IMR-90 (cell line): ENCODE data around the gene PAPSS2. TPM values are rescaled to one million over a fixed set of nuclear protein-coding genes. Genes with fewer than 3 reads are reported as not detected.

Experiments used
- ATAC-seq: fragments of 200-7000 bp; cut with Tn5 transposase; 2 replicates; pipeline ENCODE4 v1.9.1; 2020; ENCODE audit warnings: low read depth, mild to moderate bottlenecking, moderate library complexity
- BruUV-seq: library from RNA; stranded (reverse); fragments of 400-500 nt; replicated peaks from 2 replicates; lab custom pipeline; 2021; lab: Mats Ljungman, UMichigan
- CTCF ChIA-PET: fragments of 300-600 bp; formaldehyde crosslinking; extraction: SDS; loops from one replicate; lab custom pipeline; 2021; ENCODE audit warnings: antibody characterized with exemption; lab: Yijun Ruan, JAX
- POLR2A ChIA-PET: fragments of 300-600 bp; sonication (Branson Sonifier 250); formaldehyde crosslinking; loops from one replicate; lab custom pipeline; 2022; ENCODE audit warnings: antibody characterized with exemption; ENCODE audit not compliant: unreplicated experiment; lab: Charles Lee
- DNase-seq: peaks from one replicate; pipeline ENCODE4 v3.0.0; 2013
- H2AFZ ChIP-seq: replicated peaks from 2 replicates; pipeline ENCODE3; 2013; ENCODE audit warnings: low read length, mild to moderate bottlenecking; ENCODE audit not compliant: poor library complexity
- H2AK5ac ChIP-seq: 2 replicates; pipeline ENCODE4 v1.6.1; 2013; ENCODE audit warnings: low read depth, low read length, inconsistent platforms
- H2AK9ac ChIP-seq: replicated peaks from 2 replicates; pipeline ENCODE3; 2013; ENCODE audit warnings: mild to moderate bottlenecking, low read depth, low read length, moderate library complexity; ENCODE audit not compliant: poor library complexity
- H2BK120ac ChIP-seq: 2 replicates; pipeline ENCODE4 v1.6.1; 2013; ENCODE audit warnings: low read depth, low read length, inconsistent platforms
- H2BK15ac ChIP-seq: 3 replicates; pipeline ENCODE4 v1.6.1; 2013; ENCODE audit warnings: low read depth, low read length, inconsistent platforms
- H2BK20ac ChIP-seq: 2 replicates; pipeline ENCODE4 v1.6.1; 2013; ENCODE audit warnings: low read depth, mild to moderate bottlenecking, inconsistent platforms, low read length, moderate library complexity
- H2BK5ac ChIP-seq: 2 replicates; pipeline ENCODE4 v1.6.1; 2013; ENCODE audit warnings: mild to moderate bottlenecking, low read depth, low read length, inconsistent platforms; ENCODE audit not compliant: poor library complexity, severe bottlenecking
- H3K14ac ChIP-seq: replicated peaks from 2 replicates; pipeline ENCODE4 v1.6.1; 2013; ENCODE audit warnings: low read depth, low read length, inconsistent platforms
- H3K18ac ChIP-seq: 2 replicates; pipeline ENCODE4 v1.6.1; 2013; ENCODE audit warnings: low read depth, low read length, control low read depth
- H3K23ac ChIP-seq: 2 replicates; pipeline ENCODE4 v1.6.1; 2013; ENCODE audit warnings: low read depth, low read length, inconsistent platforms
- H3K27ac ChIP-seq: 2 replicates; pipeline ENCODE4 v1.5.1; 2013; ENCODE audit warnings: mild to moderate bottlenecking, control low read depth, low read length; ENCODE audit not compliant: insufficient read depth
- H3K27me3 ChIP-seq: 2 replicates; pipeline ENCODE4 v1.6.1; 2013; ENCODE audit warnings: low read length; ENCODE audit not compliant: control insufficient read depth, insufficient read depth
- H3K36me3 ChIP-seq: 2 replicates; pipeline ENCODE4 v1.6.1; 2013; ENCODE audit warnings: low read length, mixed read lengths; ENCODE audit not compliant: control insufficient read depth, insufficient read depth
- H3K4ac ChIP-seq: 2 replicates; pipeline ENCODE4 v1.6.1; 2013; ENCODE audit warnings: low read depth, low read length, inconsistent platforms
- H3K4me1 ChIP-seq: 2 replicates; pipeline ENCODE4 v1.6.1; 2013; ENCODE audit warnings: low read length, mixed read lengths; ENCODE audit not compliant: control insufficient read depth, insufficient read depth
- H3K4me2 ChIP-seq: 2 replicates; pipeline ENCODE4 v1.6.1; 2013; ENCODE audit warnings: low read depth, mild to moderate bottlenecking, control low read depth, low read length, moderate library complexity
- H3K4me3 ChIP-seq: 2 replicates; pipeline ENCODE4 v1.5.1; 2013; ENCODE audit warnings: low read depth, mild to moderate bottlenecking, control low read depth, low read length, moderate library complexity; ENCODE audit not compliant: insufficient read depth
- H3K56ac ChIP-seq: 2 replicates; pipeline ENCODE4 v1.6.1; 2013; ENCODE audit warnings: low read length, inconsistent platforms; ENCODE audit not compliant: insufficient read depth; ENCODE audit errors: extremely low read depth
- H3K79me1 ChIP-seq, 2 experiments: 2 replicates each; pipeline ENCODE4 v1.6.1; 2013; ENCODE audit warnings: low read length in 2 of 2, inconsistent platforms in 1 of 2, low read depth in 1 of 2
- H3K9ac ChIP-seq: 2 replicates; pipeline ENCODE4 v1.6.1; 2013; ENCODE audit warnings: low read depth, low read length, control low read depth
- H3K9me1 ChIP-seq: 2 replicates; pipeline ENCODE4 v1.6.1; 2013; ENCODE audit warnings: low read length, inconsistent platforms; ENCODE audit not compliant: insufficient read depth
- H3K9me3 ChIP-seq: 2 replicates; pipeline ENCODE4 v1.6.1; 2013; ENCODE audit warnings: low read length; ENCODE audit not compliant: control insufficient read depth, insufficient read depth
- H4K20me1 ChIP-seq: 2 replicates; pipeline ENCODE4 v1.6.1; 2013; ENCODE audit warnings: low read length, inconsistent platforms; ENCODE audit not compliant: insufficient read depth
- H4K5ac ChIP-seq: 2 replicates; pipeline ENCODE4 v1.6.1; 2013; ENCODE audit warnings: mild to moderate bottlenecking, low read depth, low read length, control low read depth
- H4K8ac ChIP-seq, 2 experiments: 2 replicates each; pipeline ENCODE4 v1.6.1; 2013; ENCODE audit warnings: low read depth in 2 of 2, low read length in 2 of 2, control low read depth in 1 of 2, inconsistent platforms in 1 of 2
- H4K91ac ChIP-seq: 2 replicates; pipeline ENCODE4 v1.6.1; 2013; ENCODE audit warnings: low read depth, low read length, inconsistent platforms; ENCODE audit not compliant: insufficient read depth
- BHLHE40 ChIP-seq: fragments of 150-350 bp; IDR thresholded peaks from 2 replicates; pipeline ENCODE4 v1.6.1; 2016; ENCODE audit warnings: mild to moderate bottlenecking, low read depth, low read length
- CHD1 ChIP-seq: IDR thresholded peaks from 2 replicates; pipeline ENCODE4 v1.6.1; 2012; ENCODE audit warnings: low read depth, low read length, improper control_type of control experiment
- dilution Hi-C: fragments of 300-500 bp; cut with HindIII; formaldehyde crosslinking; loops from one replicate; pipeline ENCODE4 v1.14.3; 2018; ENCODE audit warnings: low sequenced_read_pairs; ENCODE audit not compliant: unreplicated experiment
- in situ Hi-C: fragments of 300-500 bp; cut with MboI; formaldehyde crosslinking; loops from 3 replicates; pipeline ENCODE4 v1.14.3; 2019; ENCODE audit warnings: low sequenced_read_pairs, inconsistent platforms, mixed read lengths
- intact Hi-C: fragments of 100-400 bp; cut with micrococcal nuclease; formaldehyde crosslinking; loops from 2 replicates; pipeline ENCODE4 v1.10.0; 2022
- polyA plus RNA-seq, 3 experiments: library from polyadenylated mRNA; depleted of rRNA; stranded (reverse); fragments of >200 nt; gene quantifications; 2 replicates each; pipeline ENCODE4 v1.2.3, GENCODE V29; 2012; ENCODE audit warnings: low replicate concordance in 1 of 3
- total RNA-seq: library from RNA; depleted of rRNA; stranded (reverse); fragments of >200 nt; gene quantifications from 2 replicates; pipeline ENCODE4 v1.2.3, GENCODE V29; 2012
- TF ChIP-seq, protein P1 (sequence below): fragments of 150-350 bp; IDR thresholded peaks from 2 replicates; pipeline ENCODE4 v1.6.1; 2017; ENCODE audit warnings: mild to moderate bottlenecking, antibody characterized with exemption, low read length, low read depth

PAPSS2 gene
- total and polyA plus RNA-seq, 2 of the 4 experiments (the other 2 are of a cell fraction): 55.0 to 63.3 TPM

DNA sequence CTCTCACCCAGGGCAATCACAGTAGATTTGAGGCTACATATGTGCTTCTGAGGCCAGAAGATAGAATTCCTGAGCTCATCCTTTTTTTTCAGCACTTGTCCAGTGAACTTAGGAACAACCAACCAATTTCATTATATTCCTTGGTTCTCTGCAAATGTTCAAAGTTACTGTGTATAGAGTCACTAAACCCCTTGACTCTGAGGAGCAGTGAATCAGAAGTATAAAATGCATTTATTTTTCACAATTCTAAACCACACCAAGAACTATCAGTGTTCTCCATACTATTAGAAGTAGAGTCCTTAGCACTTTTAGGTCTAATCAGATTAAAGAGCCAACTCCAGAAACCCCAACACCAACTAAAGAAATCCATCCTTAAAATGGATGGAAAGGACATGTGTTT, 19.6 kb upstream of the PAPSS2 start:
- dilution Hi-C loops: no loop called here

More for the DNA sequence above, 19.6 kb upstream of the PAPSS2 start:
- no peak overlapping the region for H3K4me2 ChIP-seq
- in situ Hi-C loops: no loop called here
- peak overlapping the region; percentile 6; the same call in 1 of the 2 replicates for H3K4ac ChIP-seq
- H2BK120ac ChIP-seq: no peak overlapping the region
- H3K9me1 ChIP-seq: peaks cover 5% of the 10 kb centered on the region; the same call in 1 of the 2 replicates
- H4K5ac ChIP-seq: no peak overlapping the region
- H4K20me1 ChIP-seq: no peaks in the 10 kb centered on the region
- H3K4me1 ChIP-seq: peaks cover 6% of the 10 kb centered on the region; the same call in 1 of the 2 replicates
- H3K4me3 ChIP-seq: no peak overlapping the region
- H3K9me3 ChIP-seq: no peaks in the 10 kb centered on the region
- no peak overlapping the region; the same call in 2 of the 3 replicates for H2BK15ac ChIP-seq
- H2AK5ac ChIP-seq: no peak overlapping the region
- intact Hi-C loops: no loop called here
- no peak overlapping the region for H2AFZ ChIP-seq
- no peak overlapping the region for H4K91ac ChIP-seq
- POLR2A ChIA-PET: interaction anchor here (0.5 kb wide), 2 partner anchors 19 to 416 kb away, joined by 3 to 6 read pairs; no protein-coding TSS in a partner anchor
- no peaks in the 10 kb centered on the region for H3K36me3 ChIP-seq
- ATAC-seq (peak; percentile 72), DNase-seq (peak; percentile 50)
- TF ChIP-seq BHLHE40 (no peak), CHD1 (no peak)
- TF ChIP-seq, protein P1, sequence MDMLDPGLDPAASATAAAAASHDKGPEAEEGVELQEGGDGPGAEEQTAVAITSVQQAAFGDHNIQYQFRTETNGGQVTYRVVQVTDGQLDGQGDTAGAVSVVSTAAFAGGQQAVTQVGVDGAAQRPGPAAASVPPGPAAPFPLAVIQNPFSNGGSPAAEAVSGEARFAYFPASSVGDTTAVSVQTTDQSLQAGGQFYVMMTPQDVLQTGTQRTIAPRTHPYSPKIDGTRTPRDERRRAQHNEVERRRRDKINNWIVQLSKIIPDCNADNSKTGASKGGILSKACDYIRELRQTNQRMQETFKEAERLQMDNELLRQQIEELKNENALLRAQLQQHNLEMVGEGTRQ: no peak
- H3K14ac ChIP-seq: 0 out of 2 replicates have a peak overlapping the region, but pooled peaks have one; percentile 25
- H3K56ac ChIP-seq: no peak overlapping the region
- H3K27me3 ChIP-seq: no peaks in the 10 kb centered on the region
- no peak overlapping the region for H2BK20ac ChIP-seq
- H3K9ac ChIP-seq: no peak overlapping the region
- H2AK9ac ChIP-seq: no peak overlapping the region
- H4K8ac ChIP-seq: no peak overlapping the region
- CTCF ChIA-PET: interaction anchor here (1.0 kb wide), 1 partner anchor 20 kb away, joined by 3 read pairs; no protein-coding TSS in a partner anchor
- no peak overlapping the region for H3K27ac ChIP-seq
- H2BK5ac ChIP-seq: no peak overlapping the region
- no peak overlapping the region for H3K23ac ChIP-seq
- no peak overlapping the region for H3K18ac ChIP-seq
- BruUV-seq: no TSS peak
- H3K79me1 ChIP-seq: no peaks in the 10 kb centered on the region
